Activated naive CD4-positive, alpha-beta T cell (primary cell): ENCODE data around the gene AOAH.

ENCODE experiments used
- DNase-seq, 4 experiments: peaks; one replicate each; lab custom pipeline; 2025; lab: John Stamatoyannopoulos, UW

AOAH gene

DNA sequence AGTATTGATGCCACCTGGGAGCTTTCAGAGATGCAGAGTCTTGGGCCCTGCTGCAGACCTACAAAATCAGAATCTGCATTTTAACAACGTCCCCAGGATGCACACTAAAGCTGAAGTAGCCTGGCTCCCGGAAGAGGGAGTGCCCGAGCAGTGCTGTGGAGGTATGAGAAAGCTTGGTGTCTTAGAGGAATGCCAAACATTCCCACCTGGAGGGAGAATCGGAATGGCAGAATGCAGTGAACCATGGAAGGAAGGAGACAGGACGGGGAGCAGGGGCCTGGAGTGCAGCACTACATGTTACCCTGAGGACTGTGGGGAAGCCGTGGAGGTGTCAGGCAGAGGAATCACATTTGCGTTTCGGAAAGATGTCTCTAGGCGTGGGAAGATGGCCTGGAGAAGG, 90.9 kb downstream of the AOAH start:
- DNase-seq, result no peak

DNA sequence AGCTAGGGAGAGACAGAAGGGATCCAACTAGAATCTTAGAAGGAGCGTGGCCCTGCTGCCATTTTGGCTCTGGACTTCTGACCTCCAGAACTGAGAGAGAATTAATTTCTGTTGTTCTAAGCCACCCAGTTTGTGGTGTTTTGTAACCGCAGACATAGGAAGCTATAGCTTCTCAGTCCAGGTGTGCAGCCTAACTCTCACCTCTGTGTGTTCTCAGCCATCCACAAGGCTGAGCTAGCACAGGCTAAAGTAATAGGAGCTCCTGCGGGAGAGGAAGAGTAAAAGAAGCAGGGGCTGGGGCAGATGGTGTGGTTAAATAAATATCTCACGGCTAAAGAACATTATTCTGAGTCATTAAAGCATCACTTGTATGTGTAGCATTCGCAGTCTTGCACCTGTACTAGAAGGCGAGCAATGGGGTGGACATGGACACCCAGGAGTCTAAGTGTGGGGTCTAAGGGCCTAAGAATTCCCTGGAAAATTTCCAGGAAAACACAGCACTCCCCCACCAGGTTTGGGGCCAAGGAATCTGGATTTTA, 94.1 kb downstream of the AOAH start:
- no peak for DNase-seq

DNA sequence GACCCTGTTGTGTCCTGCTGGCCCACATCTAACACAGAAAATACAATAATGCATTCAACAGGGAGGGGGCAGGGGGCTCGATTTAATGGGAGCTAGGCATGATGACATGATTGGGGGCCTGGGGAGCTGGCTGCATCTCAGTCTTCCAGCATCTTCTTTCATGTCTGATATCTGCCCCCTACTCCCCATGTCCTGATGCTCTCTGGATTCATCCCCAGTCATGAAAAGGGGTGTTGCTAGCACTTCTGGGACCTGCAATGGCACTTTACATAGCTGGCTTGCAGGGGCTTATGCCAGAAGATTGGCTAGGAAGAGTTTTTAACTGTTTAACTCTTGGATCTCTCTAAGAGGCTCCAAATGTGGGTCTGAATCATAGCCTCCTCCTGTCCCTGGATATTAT, 94.9 kb downstream of the AOAH start:
- DNase-seq, result no peak

DNA sequence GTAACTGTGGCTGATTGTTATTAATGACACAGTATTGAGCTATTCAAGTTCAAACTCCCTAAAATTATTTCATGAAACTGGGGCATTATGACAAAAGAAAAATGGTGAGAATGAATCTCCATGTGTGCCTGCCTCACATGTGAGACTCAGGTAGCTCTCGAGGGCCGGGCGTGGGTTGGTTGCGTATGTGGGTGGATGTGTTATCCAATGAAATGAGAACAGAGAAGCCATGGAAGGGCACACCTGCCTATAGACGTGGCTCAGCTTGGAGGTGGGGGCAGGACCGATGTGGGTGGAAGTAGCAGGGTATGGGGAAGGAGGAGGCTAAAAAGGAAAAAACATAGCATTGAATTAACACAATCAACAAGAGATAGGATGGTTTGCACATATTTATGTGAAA, 96.5 kb downstream of the AOAH start:
- DNase-seq, result no peak

DNA sequence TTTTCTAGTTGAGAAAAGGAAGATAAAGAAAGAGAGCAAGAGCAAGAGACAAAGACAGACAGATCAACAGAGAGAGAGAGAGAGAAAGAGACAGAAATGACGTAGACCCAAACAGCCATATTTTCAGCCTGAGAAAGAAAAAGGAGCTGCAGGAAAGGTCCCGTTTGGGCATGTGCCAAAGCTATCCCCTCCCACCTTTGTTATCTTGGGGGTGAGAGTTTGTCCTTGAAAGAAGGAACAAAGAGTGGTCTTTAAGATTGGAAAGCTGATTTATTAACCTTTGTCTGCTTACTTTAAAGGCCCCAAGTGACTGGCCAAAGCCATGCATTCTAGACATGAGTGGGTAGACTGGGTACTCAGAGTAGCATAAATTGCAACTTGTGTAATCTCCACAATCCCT, 98.2 kb downstream of the AOAH start:
- no peak for DNase-seq

DNA sequence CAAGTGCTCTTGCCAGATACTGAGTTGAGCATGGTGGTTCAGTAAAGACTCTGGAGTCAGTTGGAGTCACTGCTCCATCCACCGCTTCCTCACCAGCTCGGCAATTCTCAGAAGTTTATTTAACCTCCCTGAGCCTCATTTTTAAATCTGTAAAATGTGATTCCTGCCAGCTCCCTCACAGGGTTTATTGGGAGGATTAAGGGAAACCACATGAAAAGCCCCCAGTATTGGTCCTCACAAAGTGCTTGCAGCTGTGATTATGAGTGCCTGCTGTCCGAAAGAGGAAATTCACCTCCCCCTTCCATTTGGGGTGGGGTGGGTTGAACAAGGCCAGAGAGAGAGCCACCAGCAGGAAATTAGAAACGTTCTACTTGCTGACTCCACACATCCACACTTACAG, 99.0 kb downstream of the AOAH start:
- no peak for DNase-seq

DNA sequence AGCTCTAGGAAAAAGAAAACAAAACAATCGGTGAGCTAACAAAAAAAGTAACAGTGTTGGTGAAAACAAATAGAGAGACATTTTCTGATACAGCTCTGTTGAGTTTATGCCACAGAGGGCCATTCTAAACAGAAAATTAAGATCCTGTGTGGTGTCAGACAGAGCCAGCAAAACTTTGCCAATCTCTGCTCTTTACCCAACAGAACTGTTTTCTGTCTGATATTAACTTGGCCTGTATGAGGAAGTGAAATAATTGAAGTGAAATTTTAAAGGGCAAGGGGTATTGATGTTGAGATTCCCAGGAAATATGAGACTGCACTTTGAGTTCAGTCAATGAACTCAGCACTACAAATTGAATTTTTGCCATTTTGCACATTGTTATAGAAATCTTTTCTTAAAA, 101.0 kb downstream of the AOAH start:
- no peak for DNase-seq

DNA sequence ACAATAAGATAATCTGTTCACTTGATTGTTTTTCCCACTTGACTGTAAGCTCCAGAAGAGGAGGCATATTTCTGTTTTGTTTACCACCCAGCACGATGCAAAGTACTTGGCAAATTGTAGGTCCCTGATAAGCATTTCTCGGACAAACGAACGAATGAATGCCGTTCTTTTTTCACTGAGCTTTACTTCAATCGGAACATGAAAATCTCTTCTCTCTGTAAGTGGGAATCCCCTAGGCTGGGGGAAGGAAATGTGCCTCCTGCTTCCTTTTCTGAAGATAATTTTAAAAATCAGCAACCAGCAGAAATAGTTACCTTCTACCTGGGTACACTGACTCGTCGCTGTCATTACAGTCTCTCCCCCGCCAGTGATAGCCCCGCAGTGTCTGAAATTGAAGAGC, 102.9 kb downstream of the AOAH start:
- DNase-seq, result no peak

DNA sequence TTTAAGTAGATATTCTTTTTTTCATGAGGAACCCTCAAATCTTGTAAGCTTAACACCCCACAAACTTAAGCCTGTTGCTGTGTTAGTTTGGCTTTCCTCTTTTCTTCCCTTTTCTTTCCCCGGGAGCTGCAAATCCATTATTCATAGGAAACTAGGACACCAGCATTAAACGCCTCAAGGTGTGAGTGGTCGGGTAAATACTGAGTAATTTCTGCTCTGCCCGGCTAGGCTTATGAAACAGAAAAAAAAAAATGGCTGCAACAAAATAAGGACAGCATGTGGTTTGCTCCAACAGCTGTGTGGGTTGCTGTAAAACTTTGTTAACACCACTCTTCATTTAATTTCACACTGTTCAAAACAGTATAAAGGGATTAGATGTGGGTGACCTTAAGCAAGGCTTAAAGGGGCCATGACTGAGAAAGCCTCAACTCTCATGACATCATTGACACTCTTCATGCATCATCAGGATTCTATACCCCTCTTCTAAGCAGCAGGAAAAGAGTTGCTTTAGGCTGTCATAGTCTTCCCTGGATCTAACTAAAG, 104.1 kb downstream of the AOAH start:
- no peak for DNase-seq

DNA sequence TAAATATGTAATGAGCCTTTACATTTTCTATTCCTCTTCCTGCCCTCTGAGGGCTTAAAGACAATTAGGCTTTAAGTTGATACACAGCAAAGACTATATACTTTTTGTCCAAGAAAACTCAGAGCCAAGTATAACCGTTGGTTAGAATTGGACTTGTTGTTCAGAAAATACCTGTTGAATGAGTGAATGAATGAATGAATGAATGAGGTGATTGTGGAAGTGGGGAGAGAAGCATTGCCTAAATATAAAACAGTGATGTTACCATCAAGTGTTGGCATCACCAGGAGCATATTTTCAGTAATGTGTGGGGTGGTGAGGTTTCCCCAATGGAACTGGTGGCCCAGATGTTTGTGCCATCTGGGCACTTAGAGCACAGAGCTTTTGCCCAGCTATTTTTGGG, 106.9 kb downstream of the AOAH start:
- DNase-seq, result no peak

DNA sequence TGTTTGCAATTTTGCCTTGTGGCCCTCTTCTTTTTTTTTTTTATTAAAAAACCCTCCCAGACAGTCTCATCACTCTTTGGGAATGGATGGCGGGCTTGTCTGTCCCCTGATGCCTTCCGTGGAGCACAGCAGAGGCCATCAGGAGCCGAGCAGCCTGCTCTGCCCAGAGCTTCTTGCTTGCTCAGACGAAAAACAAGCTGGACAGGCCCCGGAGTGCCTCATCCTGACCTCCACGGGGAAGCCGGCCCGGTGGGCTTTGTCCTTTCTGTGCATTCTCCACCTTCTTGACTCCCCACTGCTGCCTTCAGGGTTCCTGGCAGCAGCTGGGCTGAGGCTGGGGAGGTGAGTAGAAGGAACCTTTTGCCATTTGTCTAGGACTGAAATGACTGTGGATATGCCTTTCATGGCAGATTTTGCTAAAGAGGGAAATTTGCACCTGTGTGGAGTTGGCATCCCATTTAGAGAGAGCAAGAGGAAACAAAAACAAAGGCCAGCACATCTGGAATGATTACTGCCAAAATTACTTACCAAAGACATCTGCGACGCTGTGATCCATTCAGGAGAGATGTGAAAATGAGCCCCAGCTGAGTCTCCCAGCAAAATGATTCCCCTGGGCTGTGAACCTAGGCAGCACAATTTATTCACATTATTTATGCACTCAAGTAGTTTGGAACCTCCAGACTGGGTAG, 108.3 kb downstream of the AOAH start:
- DNase-seq, result no peak

DNA sequence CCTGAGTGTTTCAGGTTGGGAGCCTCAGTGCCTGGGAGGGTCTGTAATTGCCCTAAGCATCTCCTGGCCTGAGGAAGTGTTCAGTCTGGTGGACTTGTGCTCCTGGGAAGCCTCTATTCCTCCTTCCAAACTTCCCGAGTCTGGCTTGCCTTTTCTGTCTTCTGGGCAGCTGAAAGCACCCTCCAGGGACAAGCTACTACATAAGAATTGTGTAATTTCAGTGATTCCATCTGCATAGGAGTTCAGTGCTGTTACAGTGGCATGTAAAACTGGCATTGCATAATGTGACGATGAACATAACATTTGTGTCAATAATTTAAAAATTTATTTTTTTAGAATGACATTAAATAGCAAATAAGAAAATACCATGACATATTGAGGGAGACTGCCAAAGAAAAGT, 109.3 kb downstream of the AOAH start:
- DNase-seq, result no peak

DNA sequence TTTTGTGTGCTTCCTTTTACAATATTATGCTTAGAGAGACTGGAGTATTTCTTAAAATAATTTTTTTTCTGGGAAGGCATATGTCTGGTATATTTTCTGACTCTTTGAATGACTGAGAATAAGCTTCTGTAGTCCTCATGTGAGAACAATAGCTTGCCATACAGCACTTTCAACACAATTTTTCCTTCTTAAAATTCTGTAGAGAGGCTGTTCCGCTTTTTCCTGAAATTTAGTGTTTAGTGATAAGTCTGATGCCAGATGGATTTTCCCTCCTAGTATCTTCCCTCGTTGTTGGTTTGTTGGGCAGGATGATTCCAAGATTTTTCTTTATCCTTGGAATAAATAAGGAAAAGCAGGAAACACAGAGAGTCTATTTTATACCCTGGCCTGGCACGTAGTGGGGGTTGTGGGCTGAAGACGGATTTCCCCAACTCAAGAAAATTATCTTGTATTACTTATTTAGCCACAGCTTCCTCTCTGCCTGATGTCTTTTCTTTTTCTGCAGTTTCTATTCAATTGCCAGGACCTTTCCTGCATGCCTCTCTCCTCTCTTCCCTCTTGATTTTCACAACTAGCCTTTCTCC, 111.2 kb downstream of the AOAH start:
- DNase-seq, result no peak

DNA sequence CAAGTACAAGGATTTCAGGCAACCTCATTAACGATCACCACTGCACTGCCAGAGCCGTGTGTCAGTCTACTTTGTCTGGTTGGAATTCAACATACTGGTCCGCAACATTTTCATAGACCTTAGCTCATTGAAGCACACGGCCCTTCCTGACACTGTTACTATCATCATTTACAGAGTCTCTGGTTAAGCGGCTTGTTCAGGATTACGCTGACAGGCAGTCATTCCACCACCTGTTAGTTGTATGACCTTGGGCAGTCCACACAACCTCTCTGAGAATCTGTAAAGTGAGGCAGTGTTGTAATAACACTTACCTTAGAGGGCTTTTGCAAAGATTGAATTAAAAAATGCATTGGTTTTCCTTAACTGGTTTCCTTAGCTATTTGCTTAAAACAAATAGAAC, 112.6 kb downstream of the AOAH start:
- DNase-seq, result no peak

DNA sequence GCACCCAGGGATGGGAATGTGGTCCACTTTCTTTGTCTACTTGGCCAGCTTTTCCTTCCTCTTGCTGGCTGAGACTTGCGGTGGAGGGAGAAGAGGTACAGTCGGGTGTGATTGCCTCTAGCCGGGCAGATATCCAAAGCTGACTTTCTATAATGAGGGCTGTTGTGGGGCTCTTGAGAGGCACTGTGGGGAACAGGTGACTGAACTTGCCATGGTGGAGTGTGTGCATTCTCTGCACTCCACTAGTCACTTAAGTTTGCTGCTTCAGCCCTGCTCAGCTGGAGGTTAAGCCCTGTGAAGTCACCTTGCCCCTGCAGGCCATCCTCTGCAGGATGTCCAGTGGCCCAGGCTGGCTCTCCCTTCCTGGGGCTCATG, 116.6 kb downstream of the AOAH start:
- no peak for DNase-seq

DNA sequence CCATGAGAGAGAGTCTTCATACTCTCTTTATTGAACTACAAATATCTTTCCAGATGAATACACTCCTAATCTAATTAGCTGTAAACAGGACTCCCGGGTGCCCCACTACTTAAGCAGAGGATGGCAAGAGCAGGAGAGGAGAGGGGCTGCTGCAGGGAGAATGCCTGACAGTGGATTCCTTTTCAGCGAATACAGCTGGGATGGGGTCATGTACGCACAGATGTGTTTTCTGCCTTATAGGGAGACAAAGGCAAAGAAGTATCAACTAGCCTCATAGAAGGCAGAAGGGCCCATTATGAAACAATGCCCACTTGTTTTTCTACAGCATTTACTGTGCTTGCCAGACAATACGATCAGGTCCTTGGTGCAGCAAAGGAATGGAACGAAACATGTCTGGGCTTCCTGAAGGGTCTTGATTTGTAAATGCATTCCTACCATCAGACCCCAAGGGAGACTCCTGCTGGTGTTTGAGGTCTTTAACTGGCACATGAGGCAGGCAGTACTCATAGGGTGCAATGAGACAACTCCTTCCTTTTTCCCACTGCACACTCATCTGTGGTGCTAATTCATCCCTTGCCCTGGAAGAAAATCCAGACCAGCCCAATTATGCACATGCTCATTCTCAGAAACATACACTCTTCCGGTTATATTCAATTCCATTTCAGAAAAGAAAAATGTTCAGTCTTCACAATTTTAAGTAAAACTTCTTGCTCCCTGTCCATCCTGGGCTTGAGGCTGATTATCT, 117.1 kb downstream of the AOAH start:
- no peak for DNase-seq

DNA sequence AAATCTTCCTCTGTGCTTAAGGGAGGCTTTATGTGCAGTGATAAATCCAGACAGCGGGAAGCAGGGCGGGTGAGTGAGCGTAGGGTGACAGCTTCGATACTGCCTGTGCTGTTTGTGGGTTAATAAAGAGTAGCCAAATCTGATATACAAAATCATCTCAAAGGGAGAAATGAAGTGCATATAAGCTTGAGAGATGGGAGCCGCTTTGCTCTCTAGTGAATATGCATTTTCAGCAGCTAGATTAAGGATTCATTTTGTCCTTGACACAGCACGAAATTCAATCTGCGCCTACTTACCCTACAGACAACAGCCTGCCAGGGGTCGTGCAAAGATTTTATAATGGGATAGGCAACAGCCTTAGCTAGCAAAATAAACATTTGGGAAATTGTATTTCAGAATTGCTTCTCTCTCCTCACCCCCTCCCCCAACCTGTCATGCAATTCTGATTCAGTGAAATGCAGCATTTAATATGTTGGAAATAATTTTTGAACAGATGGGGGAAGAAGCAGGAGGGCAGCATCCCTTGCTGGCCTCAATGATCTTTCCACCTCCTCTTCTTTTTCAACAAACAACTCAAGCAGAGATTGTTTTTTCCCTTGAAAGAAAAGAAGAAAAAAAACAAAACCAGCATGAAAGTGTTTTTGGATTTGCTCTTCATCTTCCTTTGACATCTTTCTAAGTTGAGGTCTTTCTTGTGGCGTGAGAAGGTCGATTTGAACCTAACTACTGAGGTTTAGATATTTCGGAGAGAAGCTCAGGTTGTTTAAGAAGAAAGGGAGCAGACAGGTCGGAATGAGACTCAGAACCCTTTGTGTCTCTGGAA, 117.9 kb downstream of the AOAH start:
- no peak for DNase-seq

DNA sequence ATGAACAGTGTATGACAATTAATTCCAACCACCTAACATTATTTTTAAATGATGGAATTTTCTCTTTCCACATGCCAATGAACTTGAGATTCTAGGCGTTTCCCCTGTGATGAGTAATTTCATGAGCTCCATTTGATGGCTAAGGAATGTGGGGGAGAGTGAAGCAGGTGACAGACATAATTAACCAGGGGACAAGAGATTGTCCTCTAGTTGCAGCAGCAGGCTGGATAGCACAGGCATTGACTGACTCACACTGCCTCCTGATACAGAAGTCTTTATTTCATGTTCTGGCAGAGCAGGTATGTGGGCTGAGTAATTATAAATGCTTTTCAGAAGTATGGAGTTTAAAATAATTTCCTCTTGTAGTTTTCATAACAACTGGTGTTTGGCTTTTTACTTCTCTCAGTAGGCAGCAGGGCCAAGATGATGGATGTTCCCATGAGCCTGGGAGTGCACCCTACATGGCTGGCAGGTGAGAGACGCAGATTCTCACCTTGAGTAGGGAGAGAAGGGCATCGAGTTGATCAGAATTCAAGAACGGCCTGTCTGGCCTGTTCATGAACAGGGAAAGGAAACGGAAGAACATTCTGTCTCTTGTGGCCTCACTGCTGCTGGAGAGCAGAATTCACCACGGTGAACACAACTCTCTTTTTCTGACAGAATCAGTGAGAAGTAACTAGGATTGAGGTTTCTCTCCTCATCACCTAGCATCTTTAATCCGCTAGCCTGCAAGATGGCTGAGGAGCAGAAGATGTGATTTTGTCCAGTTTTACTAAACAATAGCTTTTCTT, 118.8 kb downstream of the AOAH start:
- DNase-seq, result no peak

DNA sequence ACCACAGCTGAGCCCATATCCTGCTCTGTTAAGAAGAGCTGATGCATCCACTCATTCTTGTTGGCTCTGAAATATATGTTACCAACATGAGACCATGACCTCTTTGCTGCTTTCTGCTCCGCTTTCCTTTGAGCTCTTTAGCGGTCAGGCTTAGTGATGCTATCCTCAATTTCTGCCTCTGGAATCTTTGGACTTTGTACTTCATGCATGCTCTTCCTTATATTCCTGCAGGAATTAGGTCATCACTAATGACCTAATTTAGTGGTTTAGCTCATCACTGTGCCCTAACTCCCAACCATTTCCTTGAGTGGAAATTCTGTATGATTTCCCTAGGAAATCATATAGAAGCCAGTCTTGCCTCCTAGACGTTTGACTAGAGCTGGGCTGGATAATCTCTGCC, 119.5 kb downstream of the AOAH start:
- DNase-seq, result no peak

DNA sequence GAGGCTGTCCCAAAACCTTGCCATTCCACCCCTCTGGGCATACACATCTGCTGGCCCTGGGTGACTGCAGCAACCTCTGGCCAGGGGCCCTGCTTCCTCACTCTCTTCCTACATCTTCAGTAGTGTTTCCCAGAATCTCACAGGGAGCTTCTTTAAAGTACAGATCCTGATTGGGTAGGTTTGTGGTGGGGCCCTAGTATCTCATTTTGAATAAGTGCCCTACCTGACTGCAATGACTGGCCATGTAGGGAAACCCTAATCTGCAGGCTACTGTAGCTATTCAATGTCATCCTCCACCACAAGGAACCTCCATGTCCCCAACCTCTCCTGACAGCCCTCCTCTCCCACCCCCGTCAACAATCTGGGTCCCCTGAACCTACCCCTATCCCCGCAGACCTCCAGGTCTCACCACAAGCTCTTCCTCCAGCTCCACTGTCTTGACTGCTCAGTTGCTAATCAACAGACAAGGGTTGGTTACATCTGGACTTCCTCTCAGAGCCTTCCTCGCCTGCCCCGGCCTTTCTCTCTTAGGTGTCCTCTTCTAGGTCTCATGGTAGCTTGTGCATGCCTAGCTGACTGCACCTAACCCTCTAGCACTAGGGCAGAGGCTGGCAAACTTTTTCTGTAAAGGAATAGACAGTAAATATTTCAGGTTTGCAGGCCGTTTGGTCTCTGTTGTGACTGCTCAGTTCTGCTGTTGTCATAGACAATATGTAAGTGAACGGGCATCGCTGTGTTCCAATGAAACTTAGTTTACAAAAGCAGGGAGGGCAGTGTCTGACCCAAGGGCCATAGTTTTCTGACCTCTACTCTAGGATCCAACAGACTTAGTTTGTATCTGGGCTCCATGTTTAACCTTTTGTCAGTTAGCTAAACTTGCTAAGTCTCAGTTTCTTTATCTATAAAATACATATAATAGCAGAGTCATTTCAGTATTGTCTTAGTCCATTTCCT, 121.1 kb downstream of the AOAH start:
- DNase-seq, result no peak
